ENCODE measurements around the gene ITSN2.

Gene ITSN2

GRCh38 chr2:24233321-24233720 is 127.0 kb downstream of the ITSN2 start:
- Histone ChIP-seq H3K9me3 (ENCODE audit: low read length) (peaks cover 2% of the 10 kb centered on the region), H3K27me3 (ENCODE audit: insufficient read depth, low read length) (no peaks in the 10 kb centered on the region), H3K4me1 (ENCODE audit: insufficient read depth, low read length) (peaks cover 6% of the 10 kb centered on the region), H2AFZ (ENCODE audit: low read depth, low read length) (no peak overlapping the region), H3K4me3 (ENCODE audit: low read length) (no peak overlapping the region), H3K36me3 (ENCODE audit: insufficient read depth, low read length) (no peaks in the 10 kb centered on the region)

GRCh38 chr2:24231461-24231881 is 128.9 kb downstream of the ITSN2 start:
- Histone ChIP-seq H3K9me3 (ENCODE audit: low read length) (peaks cover 2% of the 10 kb centered on the region), H3K36me3 (ENCODE audit: insufficient read depth, low read length) (no peaks in the 10 kb centered on the region), H3K4me1 (ENCODE audit: insufficient read depth, low read length) (peaks cover 6% of the 10 kb centered on the region), H2AFZ (ENCODE audit: low read depth, low read length) (no peak overlapping the region), H3K27me3 (ENCODE audit: insufficient read depth, low read length) (no peaks in the 10 kb centered on the region), H3K4me3 (ENCODE audit: low read length) (no peak overlapping the region)

DNA sequence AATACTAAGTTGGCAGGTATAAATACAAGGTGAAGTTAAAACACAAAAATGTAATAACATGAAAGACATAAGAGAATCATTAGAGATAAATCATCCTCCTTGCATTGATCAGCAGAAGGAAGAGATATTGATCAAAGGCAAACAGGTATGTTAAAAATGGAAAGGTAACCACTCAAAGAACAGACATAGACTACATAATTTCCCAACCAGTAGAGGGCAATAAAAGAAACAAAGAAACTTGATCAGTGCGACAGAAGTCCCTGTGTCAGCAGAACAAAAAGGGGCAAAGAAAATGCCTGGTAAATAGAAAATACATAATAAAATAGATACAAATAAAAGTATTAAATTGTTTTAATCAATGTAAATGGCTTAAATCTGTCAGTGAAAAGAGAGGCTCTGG is 131.9 kb downstream of the ITSN2 start:
- no peaks in the 10 kb centered on the region for H3K36me3 ChIP-seq (ENCODE audit: insufficient read depth, low read length)
- no peak overlapping the region for H2AFZ ChIP-seq (ENCODE audit: low read depth, low read length)
- H3K27me3 ChIP-seq (ENCODE audit: insufficient read depth, low read length) = no peaks in the 10 kb centered on the region
- no peaks in the 10 kb centered on the region for H3K9me3 ChIP-seq (ENCODE audit: low read length)
- peaks cover 12% of the 10 kb centered on the region for H3K4me1 ChIP-seq (ENCODE audit: insufficient read depth, low read length)
- H3K4me3 ChIP-seq (ENCODE audit: low read length) = no peak overlapping the region

- Histone ChIP-seq H3K27me3 (ENCODE audit: insufficient read depth, low read length) (no peaks in the 10 kb centered on the region), H3K36me3 (ENCODE audit: insufficient read depth, low read length) (no peaks in the 10 kb centered on the region), H3K4me1 (ENCODE audit: insufficient read depth, low read length) (peaks cover 17% of the 10 kb centered on the region), H3K9me3 (ENCODE audit: low read length) (no peaks in the 10 kb centered on the region), H3K4me3 (ENCODE audit: low read length) (no peak overlapping the region), H2AFZ (ENCODE audit: low read depth, low read length) (no peak overlapping the region)
Measured at GRCh38 chr2:24225499-24226242, 134.7 kb downstream of the ITSN2 start.

GRCh38 chr2:24222946-24223345 is 137.4 kb downstream of the ITSN2 start:
- no peak overlapping the region for H3K4me3 ChIP-seq (ENCODE audit: low read length)
- no peak overlapping the region for H2AFZ ChIP-seq (ENCODE audit: low read depth, low read length)
- H3K36me3 ChIP-seq (ENCODE audit: insufficient read depth, low read length) = no peaks in the 10 kb centered on the region
- no peaks in the 10 kb centered on the region for H3K27me3 ChIP-seq (ENCODE audit: insufficient read depth, low read length)
- H3K4me1 ChIP-seq (ENCODE audit: insufficient read depth, low read length) = peaks cover 23% of the 10 kb centered on the region
- H3K9me3 ChIP-seq (ENCODE audit: low read length) = no peaks in the 10 kb centered on the region

- no peaks in the 10 kb centered on the region for H3K27me3 ChIP-seq (ENCODE audit: insufficient read depth, low read length)
Measured at GRCh38 chr2:24221343-24222050, 138.8 kb downstream of the ITSN2 start.

DNA sequence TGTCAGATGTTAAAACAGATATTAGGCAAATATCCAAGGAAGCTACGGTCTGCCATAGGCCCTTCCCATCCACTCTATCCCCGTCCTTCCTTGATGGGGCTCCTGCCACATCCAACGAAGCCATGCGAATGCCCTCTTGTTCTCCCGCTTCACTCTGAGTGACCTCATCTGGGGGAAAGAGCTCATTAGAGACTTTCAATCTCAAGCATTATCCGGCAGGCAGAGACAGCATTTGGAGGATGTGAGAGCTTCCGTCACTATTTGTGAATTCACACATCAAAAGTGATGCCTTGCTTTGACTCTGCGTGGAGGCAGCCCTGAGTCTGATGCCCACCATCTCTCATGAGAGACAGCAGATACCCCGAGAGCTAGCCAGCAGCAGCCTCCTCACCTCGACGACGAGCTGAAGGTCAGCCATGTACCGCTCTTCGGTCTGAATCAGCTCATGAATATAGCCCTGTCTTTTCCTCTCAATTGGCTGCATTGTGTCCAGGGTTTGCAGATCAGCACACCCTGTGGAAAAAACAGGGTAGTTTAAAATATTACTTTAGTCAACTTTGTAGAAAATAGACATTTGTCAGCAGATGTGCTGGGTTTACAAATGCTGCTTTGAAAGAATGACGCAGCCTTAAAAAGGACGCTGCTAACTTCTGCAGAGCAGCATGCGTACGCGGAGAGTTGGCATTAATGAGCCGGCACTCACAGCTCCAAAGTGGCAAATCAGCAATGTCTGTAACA is 139.6 kb downstream of the ITSN2 start:
- no peak overlapping the region for H2AFZ ChIP-seq (ENCODE audit: low read depth, low read length)
- H3K4me3 ChIP-seq (ENCODE audit: low read length) = no peak overlapping the region
- H3K4me1 ChIP-seq (ENCODE audit: insufficient read depth, low read length) = peaks cover 19% of the 10 kb centered on the region
- H3K9me3 ChIP-seq (ENCODE audit: low read length) = no peaks in the 10 kb centered on the region
- H3K27me3 ChIP-seq (ENCODE audit: insufficient read depth, low read length) = no peaks in the 10 kb centered on the region
- H3K36me3 ChIP-seq (ENCODE audit: insufficient read depth, low read length) = peaks cover 3% of the 10 kb centered on the region

More at GRCh38 chr2:24221343-24222050, 138.8 kb downstream of the ITSN2 start:
- Histone ChIP-seq H2AFZ (ENCODE audit: low read depth, low read length) (no peak overlapping the region), H3K9me3 (ENCODE audit: low read length) (no peaks in the 10 kb centered on the region), H3K36me3 (ENCODE audit: insufficient read depth, low read length) (no peaks in the 10 kb centered on the region), H3K4me1 (ENCODE audit: insufficient read depth, low read length) (peaks cover 23% of the 10 kb centered on the region), H3K4me3 (ENCODE audit: low read length) (no peak overlapping the region)

DNA sequence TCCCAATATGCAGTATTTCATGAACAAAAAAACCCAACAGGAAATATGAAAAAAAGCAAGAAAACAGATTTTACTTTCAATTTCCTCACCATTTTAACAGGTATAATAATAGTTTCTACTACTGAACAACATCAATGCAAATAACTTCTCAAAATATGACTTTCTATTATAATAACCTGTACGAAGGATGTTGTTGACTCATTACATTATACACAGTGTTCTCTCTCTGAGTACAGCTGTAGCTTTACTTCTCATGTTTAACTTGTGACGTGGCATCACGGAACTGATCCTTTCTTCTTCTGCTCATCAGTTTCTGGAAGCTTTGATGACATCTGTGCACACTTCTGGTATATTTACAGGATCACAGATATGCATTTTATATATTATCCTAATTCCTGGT is 145.5 kb downstream of the ITSN2 start:
- H3K27me3 ChIP-seq (ENCODE audit: insufficient read depth, low read length) = no peaks in the 10 kb centered on the region
- H2AFZ ChIP-seq (ENCODE audit: low read depth, low read length) = no peak overlapping the region
- H3K9me3 ChIP-seq (ENCODE audit: low read length) = no peaks in the 10 kb centered on the region
- no peaks in the 10 kb centered on the region for H3K4me1 ChIP-seq (ENCODE audit: insufficient read depth, low read length)
- H3K4me3 ChIP-seq (ENCODE audit: low read length) = no peak overlapping the region
- H3K36me3 ChIP-seq (ENCODE audit: insufficient read depth, low read length) = peaks cover 8% of the 10 kb centered on the region

DNA sequence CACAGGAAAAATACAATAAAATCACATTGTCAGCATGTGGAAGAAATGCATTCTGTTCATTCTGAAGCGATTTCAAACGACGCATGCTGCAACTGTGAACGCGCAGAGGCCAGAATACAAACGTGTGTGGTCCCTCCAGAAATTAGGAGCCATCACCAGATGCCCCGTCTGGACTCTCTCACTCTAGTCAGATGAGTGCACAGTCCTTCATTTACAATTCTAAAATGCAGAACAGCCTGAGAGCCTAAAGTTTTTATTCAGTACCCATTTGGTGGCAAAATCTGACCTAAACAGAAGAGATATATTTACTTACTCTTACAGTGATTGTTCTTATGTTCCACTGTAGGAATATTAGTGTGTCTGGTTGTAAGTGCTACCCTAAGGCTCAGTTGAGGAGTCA is 148.9 kb downstream of the ITSN2 start:
- H3K27me3 ChIP-seq (ENCODE audit: insufficient read depth, low read length) = no peaks in the 10 kb centered on the region
- no peaks in the 10 kb centered on the region for H3K9me3 ChIP-seq (ENCODE audit: low read length)
- no peak overlapping the region for H3K4me3 ChIP-seq (ENCODE audit: low read length)
- peaks cover 23% of the 10 kb centered on the region for H3K36me3 ChIP-seq (ENCODE audit: insufficient read depth, low read length)
- H3K4me1 ChIP-seq (ENCODE audit: insufficient read depth, low read length) = no peaks in the 10 kb centered on the region
- H2AFZ ChIP-seq (ENCODE audit: low read depth, low read length) = no peak overlapping the region

GRCh38 chr2:24210723-24211122 is 149.6 kb downstream of the ITSN2 start:
- H3K27me3 ChIP-seq (ENCODE audit: insufficient read depth, low read length) = no peaks in the 10 kb centered on the region
- H3K9me3 ChIP-seq (ENCODE audit: low read length) = no peaks in the 10 kb centered on the region
- H3K36me3 ChIP-seq (ENCODE audit: insufficient read depth, low read length) = peaks cover 20% of the 10 kb centered on the region
- no peak overlapping the region for H3K4me3 ChIP-seq (ENCODE audit: low read length)
- H2AFZ ChIP-seq (ENCODE audit: low read depth, low read length) = no peak overlapping the region
- no peaks in the 10 kb centered on the region for H3K4me1 ChIP-seq (ENCODE audit: insufficient read depth, low read length)

DNA sequence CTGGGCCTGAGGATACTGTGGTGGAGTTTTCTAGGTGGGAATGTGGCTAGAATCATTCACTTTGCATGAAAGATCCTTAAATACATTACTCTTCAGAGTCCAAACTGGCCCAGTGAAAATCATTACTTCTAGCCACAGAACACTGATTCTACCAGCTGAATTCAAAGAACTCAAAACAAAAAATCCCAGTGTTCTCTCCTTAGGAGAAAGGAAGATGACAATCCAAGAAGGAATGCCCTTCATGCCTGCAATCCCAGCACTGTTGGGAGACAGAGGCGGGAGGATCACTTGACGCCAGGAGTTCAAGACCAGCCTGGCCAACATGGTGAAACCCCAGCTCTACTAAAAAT is 150.3 kb downstream of the ITSN2 start:
- H3K27me3 ChIP-seq (ENCODE audit: insufficient read depth, low read length) = no peaks in the 10 kb centered on the region
- peaks cover 20% of the 10 kb centered on the region for H3K36me3 ChIP-seq (ENCODE audit: insufficient read depth, low read length)
- no peak overlapping the region for H3K4me3 ChIP-seq (ENCODE audit: low read length)
- no peak overlapping the region for H2AFZ ChIP-seq (ENCODE audit: low read depth, low read length)
- H3K4me1 ChIP-seq (ENCODE audit: insufficient read depth, low read length) = no peaks in the 10 kb centered on the region
- no peaks in the 10 kb centered on the region for H3K9me3 ChIP-seq (ENCODE audit: low read length)

DNA sequence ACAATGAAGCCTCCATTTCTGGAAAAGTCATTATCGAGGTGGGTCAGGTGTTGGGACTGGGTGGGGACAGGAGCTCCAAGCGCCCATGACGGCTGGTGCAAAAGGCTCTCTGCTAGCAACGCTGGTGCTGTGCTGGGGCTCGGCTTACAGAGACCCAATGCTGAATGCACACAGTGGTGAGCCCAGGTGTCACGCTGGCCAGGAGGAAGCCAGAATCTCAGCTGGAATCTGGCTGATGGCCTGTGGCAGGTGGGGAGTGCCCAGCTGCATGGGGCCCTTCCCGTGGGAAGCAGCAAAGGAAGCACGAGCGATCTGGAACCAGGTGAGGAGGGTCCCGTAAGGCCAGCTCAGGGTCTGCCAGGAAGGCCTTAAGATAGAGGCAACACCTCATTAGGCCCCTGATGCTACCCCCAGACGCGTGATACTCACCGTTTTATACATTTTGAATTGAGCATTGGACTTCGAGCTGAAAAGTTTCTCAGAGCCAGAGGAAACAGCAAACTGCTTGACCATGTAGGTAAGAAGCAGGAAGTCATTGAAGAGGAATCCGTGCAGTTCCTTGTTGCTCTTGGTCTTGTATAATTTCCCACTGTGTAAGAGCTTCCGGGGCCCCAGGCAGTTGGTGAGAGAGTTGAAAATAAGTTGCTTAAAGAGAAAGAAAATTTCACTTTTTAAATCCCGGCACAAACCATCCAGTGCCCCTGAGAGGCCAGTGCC is 150.8 kb downstream of the ITSN2 start:
- Histone ChIP-seq H3K36me3 (ENCODE audit: insufficient read depth, low read length) (peaks cover 21% of the 10 kb centered on the region), H3K4me1 (ENCODE audit: insufficient read depth, low read length) (no peaks in the 10 kb centered on the region), H3K9me3 (ENCODE audit: low read length) (no peaks in the 10 kb centered on the region), H3K4me3 (ENCODE audit: low read length) (no peak overlapping the region), H3K27me3 (ENCODE audit: insufficient read depth, low read length) (no peaks in the 10 kb centered on the region), H2AFZ (ENCODE audit: low read depth, low read length) (no peak overlapping the region)

DNA sequence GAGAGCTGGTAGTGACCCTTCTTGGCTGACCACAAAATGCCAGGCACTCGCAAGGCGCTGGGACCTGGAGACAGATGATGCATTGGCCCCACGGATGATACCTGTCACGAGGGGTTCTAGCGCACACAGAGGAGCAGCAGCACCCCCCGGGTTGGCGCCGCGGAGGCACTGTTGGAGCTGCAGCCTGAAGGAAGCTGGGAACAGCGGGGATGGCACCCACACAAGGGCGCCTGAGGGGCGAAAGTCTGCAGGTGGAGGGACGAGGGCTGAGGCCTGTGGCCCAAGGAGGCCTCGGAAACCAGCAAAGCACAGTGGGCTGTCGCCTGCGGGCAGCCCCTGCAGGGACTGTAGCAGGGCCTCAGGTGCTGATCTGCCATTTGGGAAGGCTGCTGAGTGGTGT is 151.8 kb downstream of the ITSN2 start:
- Histone ChIP-seq H3K4me3 (ENCODE audit: low read length) (no peak overlapping the region), H3K27me3 (ENCODE audit: insufficient read depth, low read length) (no peaks in the 10 kb centered on the region), H3K36me3 (ENCODE audit: insufficient read depth, low read length) (peaks cover 29% of the 10 kb centered on the region), H2AFZ (ENCODE audit: low read depth, low read length) (no peak overlapping the region), H3K9me3 (ENCODE audit: low read length) (no peaks in the 10 kb centered on the region), H3K4me1 (ENCODE audit: insufficient read depth, low read length) (no peaks in the 10 kb centered on the region)

Data from neuron (in vitro differentiated cells).